Naive thymus-derived CD4-positive, alpha-beta T cell (primary cell): ENCODE results near the gene IL17RC. TPM values are rescaled to one million over a fixed set of nuclear protein-coding genes. Genes with fewer than 3 reads are reported as not detected.

Experiments
- ATAC-seq: fragments of 150-1000 bp; cut with Tn5 transposase; 2 replicates; pipeline ENCODE4 v1.10.0; 2021; ENCODE audit warnings: mild to moderate bottlenecking, moderate library complexity
- CTCF ChIA-PET: fragments of 350-600 bp; sonication (Branson Sonifier 250); formaldehyde crosslinking; loops from one replicate; lab custom pipeline; 2021; ENCODE audit warnings: antibody characterized with exemption; lab: Charles Lee
- POLR2A ChIA-PET: fragments of 350-600 bp; sonication (Branson Sonifier 250); formaldehyde crosslinking; loops from one replicate; lab custom pipeline; 2021; ENCODE audit warnings: antibody characterized with exemption, inconsistent platforms; lab: Charles Lee
- DNase-seq, 9 donors: peaks; one replicate each; pipeline versions ENCODE4 v3.0.0 to v3.0.0-alpha.2; 2020 to 2022; ENCODE audit warnings: mixed read lengths in 1 of 9
- H3K27ac ChIP-seq: one replicate; pipeline ENCODE4 v1.7.0; 2013; ENCODE audit warnings: mild to moderate bottlenecking, low read depth, low read length, moderate library complexity
- H3K27me3 ChIP-seq, 2 donors: one replicate each; pipeline ENCODE4 v1.7.0; 2013; ENCODE audit warnings: low read length in 2 of 2, mild to moderate bottlenecking in 2 of 2, moderate library complexity in 2 of 2; ENCODE audit not compliant: control insufficient read depth in 2 of 2, insufficient read depth in 2 of 2
- H3K36me3 ChIP-seq, 3 experiments: 1 replicate in 2 of 3; 2 replicates in 1 of 3; pipeline ENCODE4 v1.7.0; 2013; ENCODE audit warnings: low read length in 3 of 3, mild to moderate bottlenecking in 3 of 3, moderate library complexity in 1 of 3; ENCODE audit not compliant: insufficient read depth in 3 of 3, control insufficient read depth in 2 of 3
- H3K4me1 ChIP-seq, 2 donors: one replicate each; pipeline ENCODE4 v1.7.0; 2013; ENCODE audit warnings: low read length in 2 of 2, mild to moderate bottlenecking in 2 of 2, moderate library complexity in 1 of 2; ENCODE audit not compliant: control insufficient read depth in 2 of 2, insufficient read depth in 2 of 2
- H3K4me3 ChIP-seq: 2 replicates; pipeline ENCODE4 v1.7.0; 2013; ENCODE audit warnings: mild to moderate bottlenecking, low read length
- H3K9me3 ChIP-seq, 3 experiments: 1 replicate in 2 of 3; 2 replicates in 1 of 3; pipeline ENCODE4 v1.7.0; 2013; ENCODE audit warnings: low read length in 3 of 3; ENCODE audit not compliant: control insufficient read depth in 2 of 3
- H3K27ac Mint-ChIP-seq, 9 donors: one replicate each; pipeline ENCODE4 v1.8.0; 2020 to 2022; ENCODE audit warnings: mixed read lengths in 9 of 9, mild to moderate bottlenecking in 8 of 9, moderate library complexity in 5 of 9, inconsistent platforms in 2 of 9
- H3K27me3 Mint-ChIP-seq, 5 donors: one replicate each; pipeline ENCODE4 v1.8.0; 2021 to 2022; ENCODE audit warnings: mixed read lengths in 5 of 5, mild to moderate bottlenecking in 1 of 5
- H3K36me3 Mint-ChIP-seq, 5 donors: one replicate each; pipeline ENCODE4 v1.8.0; 2020 to 2022; ENCODE audit warnings: mixed read lengths in 5 of 5, mild to moderate bottlenecking in 3 of 5, inconsistent platforms in 1 of 5
- H3K4me1 Mint-ChIP-seq, 7 donors: one replicate each; pipeline ENCODE4 v1.8.0; 2020 to 2022; ENCODE audit warnings: mixed read lengths in 7 of 7, mild to moderate bottlenecking in 3 of 7, inconsistent platforms in 1 of 7
- H3K4me3 Mint-ChIP-seq, 10 donors: one replicate each; pipeline ENCODE4 v1.8.0; 2020 to 2022; ENCODE audit warnings: mild to moderate bottlenecking in 10 of 10, mixed read lengths in 10 of 10, moderate library complexity in 6 of 10, inconsistent platforms in 2 of 10
- H3K9me3 Mint-ChIP-seq, 11 donors: one replicate each; pipeline ENCODE4 v1.8.0; 2020 to 2022; ENCODE audit warnings: mixed read lengths in 11 of 11, mild to moderate bottlenecking in 4 of 11, inconsistent platforms in 1 of 11, moderate library complexity in 1 of 11
- intact Hi-C, 2 donors: fragments of 100-400 bp; cut with micrococcal nuclease; formaldehyde crosslinking; loops; one replicate each; pipeline ENCODE4 v1.15.1; 2023
- polyA plus RNA-seq, 2 donors: library from polyadenylated mRNA; unstranded; fragments of 300-500 nt; fragmentation: Illumina TruSeq; gene quantifications; one replicate each; pipeline ENCODE4 v1.2.3, GENCODE V29; 2021
- total RNA-seq, 6 experiments: library from RNA in 5 of 6; stranded (reverse) in 5 of 6; gene quantifications; 1 replicate in 5 of 6; 2 replicates in 1 of 6; pipeline ENCODE4 v1.2.3 and lab custom pipeline; 2021 to 2026

Gene IL17RC
- total and polyA plus RNA-seq, 7 experiments from 2014 or later = 0.70 to 11.9 (median 1.7) TPM

GRCh38 chr3:9949115-9949514, 32.2 kb downstream of the IL17RC start:
- intact Hi-C loops = loop anchor here (5.0 kb wide), 1 partner anchor 217 kb away; the partner anchor contains the start of gene BRPF1 (in 2 of the 2)
- H3K4me3 ChIP-seq = no peak overlapping the region
- ChIA-PET POLR2A (interaction anchor here (1.4 to 1.8 kb wide), 2 partner anchors 16 to 18 kb away, joined by 6 to 10 read pairs; partner anchors contain the start of gene CRELD1), CTCF (interaction anchor here (1.5 kb wide), 1 partner anchor 16 kb away, joined by 6 read pairs; the partner anchor contains the start of gene CRELD1)
- H3K27ac ChIP-seq = no peak overlapping the region
- H3K9me3 ChIP-seq = no peaks in the 10 kb centered on the region
- Mint-ChIP-seq H3K4me3 (no peak overlapping the region), H3K27ac (no peak overlapping the region), H3K9me3 (no peaks in the 10 kb centered on the region), H3K4me1 (peaks cover 10 to 29% (median 19%) of the 10 kb centered on the region in 7 donors), H3K27me3 (no peaks in the 10 kb centered on the region), H3K36me3 (peaks cover 0 to 2% (median 0%) of the 10 kb centered on the region in 5 donors)
- peaks cover 11 to 15% of the 10 kb centered on the region in 2 donors for H3K4me1 ChIP-seq
- DNase-seq (no peak), ATAC-seq (no peak)
- H3K36me3 ChIP-seq = peaks cover 0 to 16% (median 0%) of the 10 kb centered on the region in 3 experiments
- H3K27me3 ChIP-seq = no peaks in the 10 kb centered on the region

GRCh38 chr3:9949626-9950025, 32.7 kb downstream of the IL17RC start:
- intact Hi-C loops = loop anchor here (2.0 to 5.0 kb wide), 3 partner anchors 37 to 217 kb away; partner anchors contain the start of genes BRPF1 (in 2 of the 2) and EMC3 (in 2 of the 2)

GRCh38 chr3:9951126-9951525, 34.2 kb downstream of the IL17RC start:
- H3K9me3 Mint-ChIP-seq = no peaks in the 10 kb centered on the region
- Histone ChIP-seq H3K4me1 (peaks cover 11 to 15% of the 10 kb centered on the region in 2 donors), H3K27ac (peak overlapping the region; percentile 60), H3K4me3 (peak overlapping the region; percentile 51), H3K36me3 (peaks cover 0 to 11% (median 0%) of the 10 kb centered on the region in 3 experiments), H3K9me3 (no peaks in the 10 kb centered on the region), H3K27me3 (no peaks in the 10 kb centered on the region)
- intact Hi-C loops = loop anchor here (2.0 to 5.0 kb wide), 2 partner anchors 36 kb away; partner anchors contain the start of gene EMC3 (in 2 of the 2)
- H3K36me3 Mint-ChIP-seq = peaks cover 0 to 2% (median 0%) of the 10 kb centered on the region in 5 donors
- ATAC-seq (no peak), DNase-seq (no peak)
- CTCF ChIA-PET = interaction anchor here (1.7 kb wide), 1 partner anchor 18 kb away, joined by 7 read pairs; the partner anchor contains the start of gene CRELD1
- no peaks in the 10 kb centered on the region for H3K27me3 Mint-ChIP-seq
- H3K4me3 Mint-ChIP-seq = peak overlapping the region; percentile 83 to 91 (median 86)
- H3K27ac Mint-ChIP-seq = peak overlapping the region in 6 of 9 donors; percentile 7 to 84 (median 56)
- H3K4me1 Mint-ChIP-seq = peaks cover 10 to 26% (median 19%) of the 10 kb centered on the region in 7 donors
- POLR2A ChIA-PET = interaction anchor here (1.8 to 5.2 kb wide), 3 partner anchors 16 to 370 kb away, joined by 6 to 43 read pairs (median 7); partner anchors contain the start of genes CRELD1 and SEC13

More at GRCh38 chr3:9949626-9950025, 32.7 kb downstream of the IL17RC start:
- H3K4me3 ChIP-seq = no peak overlapping the region
- DNase-seq (no peak), ATAC-seq (no peak)
- no peaks in the 10 kb centered on the region for H3K9me3 ChIP-seq
- H3K27me3 ChIP-seq = no peaks in the 10 kb centered on the region
- H3K27me3 Mint-ChIP-seq = no peaks in the 10 kb centered on the region
- CTCF ChIA-PET = interaction anchor here (1.5 kb wide), 1 partner anchor 17 kb away, joined by 6 read pairs; the partner anchor contains the start of gene CRELD1
- H3K9me3 Mint-ChIP-seq = no peaks in the 10 kb centered on the region
- H3K36me3 ChIP-seq = peaks cover 0 to 11% (median 0%) of the 10 kb centered on the region in 3 experiments
- peaks cover 10 to 29% (median 19%) of the 10 kb centered on the region in 7 donors for H3K4me1 Mint-ChIP-seq
- POLR2A ChIA-PET = interaction anchor here (1.4 to 1.8 kb wide), 2 partner anchors 16 to 18 kb away, joined by 6 to 10 read pairs; partner anchors contain the start of gene CRELD1
- H3K27ac Mint-ChIP-seq = no peak overlapping the region
- H3K27ac ChIP-seq = no peak overlapping the region
- peaks cover 0 to 2% (median 0%) of the 10 kb centered on the region in 5 donors for H3K36me3 Mint-ChIP-seq
- no peak overlapping the region for H3K4me3 Mint-ChIP-seq
- H3K4me1 ChIP-seq = peaks cover 11 to 15% of the 10 kb centered on the region in 2 donors

- no peaks in the 10 kb centered on the region for H3K27me3 Mint-ChIP-seq
- peaks cover 11 to 15% of the 10 kb centered on the region in 2 donors for H3K4me1 ChIP-seq
- DNase-seq (no peak), ATAC-seq (peak; percentile 10)
- no peaks in the 10 kb centered on the region for H3K36me3 Mint-ChIP-seq
- no peaks in the 10 kb centered on the region for H3K9me3 ChIP-seq
- peak overlapping the region in 7 of 9 donors; percentile 36 to 70 (median 62) for H3K27ac Mint-ChIP-seq
- peaks cover 10 to 24% (median 16%) of the 10 kb centered on the region in 7 donors for H3K4me1 Mint-ChIP-seq
- H3K27me3 ChIP-seq = no peaks in the 10 kb centered on the region
- no peaks in the 10 kb centered on the region for H3K9me3 Mint-ChIP-seq
- H3K4me3 Mint-ChIP-seq = peak overlapping the region; percentile 83 to 91 (median 86)
- peak overlapping the region; percentile 51 for H3K4me3 ChIP-seq
- H3K36me3 ChIP-seq = peaks cover 0 to 11% (median 0%) of the 10 kb centered on the region in 3 experiments
- CTCF ChIA-PET = interaction anchor here (1.7 kb wide), 1 partner anchor 19 kb away, joined by 7 read pairs; the partner anchor contains the start of gene CRELD1
- intact Hi-C loops = loop anchor here (2.0 to 5.0 kb wide), 2 partner anchors 35 to 36 kb away; partner anchors contain the start of gene EMC3 (in 2 of the 2)
- POLR2A ChIA-PET = interaction anchor here (1.6 to 5.2 kb wide), 4 partner anchors 17 to 369 kb away, joined by 5 to 43 read pairs (median 6); partner anchors contain the start of genes CRELD1 and SEC13
- H3K27ac ChIP-seq = peak overlapping the region; percentile 60
Measured at GRCh38 chr3:9951598-9951961, 34.7 kb downstream of the IL17RC start.

GRCh38 chr3:9951962-9952805, 35.3 kb downstream of the IL17RC start, which contains the start of gene PRRT3:
Gene PRRT3, minus strand, starts transcription at chr3:9952408. Its CDS starts 2,293 bp downstream, at chr3:9950115.
- H3K36me3 Mint-ChIP-seq = no peaks in the 10 kb centered on the region
- Histone ChIP-seq H3K27ac (peak within 1 kb of the TSS; percentile 60), H3K4me3 (peak within 1 kb of the TSS; percentile 51), H3K9me3 (no peaks in the 10 kb centered on the region), H3K36me3 (peaks cover 0 to 11% (median 0%) of the 10 kb centered on the region in 3 experiments), H3K4me1 (peaks cover 11 to 15% of the 10 kb centered on the region in 2 donors), H3K27me3 (no peaks in the 10 kb centered on the region)
- H3K9me3 Mint-ChIP-seq = no peaks in the 10 kb centered on the region
- POLR2A ChIA-PET = interaction anchor here (0.9 to 5.2 kb wide), 6 partner anchors 17 to 369 kb away, joined by 3 to 43 read pairs (median 6); partner anchors contain the start of genes CRELD1 and SEC13
- intact Hi-C loops = loop anchor here (1.0 to 5.0 kb wide), 4 partner anchors 19 to 62 kb away; partner anchors contain the start of genes EMC3 (in 2 of the 2), CRELD1 (in 1 of the 2) and JAGN1 (in 1 of the 2)
- no peaks in the 10 kb centered on the region for H3K27me3 Mint-ChIP-seq
- ATAC-seq (peak; percentile 89), DNase-seq (peak; percentile 23 to 63 (median 51))
- peaks cover 10 to 24% (median 16%) of the 10 kb centered on the region in 7 donors for H3K4me1 Mint-ChIP-seq
- peak within 1 kb of the TSS; percentile 83 to 91 (median 86) for H3K4me3 Mint-ChIP-seq
- peak within 1 kb of the TSS in 8 of 9 donors; percentile 36 to 70 (median 62) for H3K27ac Mint-ChIP-seq
- CTCF ChIA-PET = interaction anchor here (1.7 kb wide), 1 partner anchor 19 kb away, joined by 7 read pairs; the partner anchor contains the start of gene CRELD1
